ENCODE measurements around the gene COL4A2.

DNA sequence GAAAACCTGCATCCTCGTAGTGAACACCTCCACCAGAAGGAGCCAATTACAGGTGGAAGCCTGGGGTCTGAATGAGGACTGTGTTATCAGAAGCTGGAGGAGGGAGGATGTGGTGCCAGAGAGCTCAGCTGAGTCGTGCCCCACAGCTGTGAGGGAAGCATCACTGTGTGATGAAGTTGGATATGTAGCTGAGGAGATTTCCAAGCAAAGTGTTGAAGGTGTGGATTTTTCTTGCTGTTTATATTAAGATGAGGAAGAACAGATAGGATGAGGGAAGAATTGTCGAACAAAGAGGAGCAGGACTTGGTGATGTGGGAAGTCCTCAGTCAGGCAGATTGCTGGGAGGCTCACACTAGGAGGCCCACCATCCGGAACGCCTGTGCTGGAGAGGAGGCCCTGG is 250.0 kb downstream of the COL4A2 start:
- TF ChIP-seq, protein P1, sequence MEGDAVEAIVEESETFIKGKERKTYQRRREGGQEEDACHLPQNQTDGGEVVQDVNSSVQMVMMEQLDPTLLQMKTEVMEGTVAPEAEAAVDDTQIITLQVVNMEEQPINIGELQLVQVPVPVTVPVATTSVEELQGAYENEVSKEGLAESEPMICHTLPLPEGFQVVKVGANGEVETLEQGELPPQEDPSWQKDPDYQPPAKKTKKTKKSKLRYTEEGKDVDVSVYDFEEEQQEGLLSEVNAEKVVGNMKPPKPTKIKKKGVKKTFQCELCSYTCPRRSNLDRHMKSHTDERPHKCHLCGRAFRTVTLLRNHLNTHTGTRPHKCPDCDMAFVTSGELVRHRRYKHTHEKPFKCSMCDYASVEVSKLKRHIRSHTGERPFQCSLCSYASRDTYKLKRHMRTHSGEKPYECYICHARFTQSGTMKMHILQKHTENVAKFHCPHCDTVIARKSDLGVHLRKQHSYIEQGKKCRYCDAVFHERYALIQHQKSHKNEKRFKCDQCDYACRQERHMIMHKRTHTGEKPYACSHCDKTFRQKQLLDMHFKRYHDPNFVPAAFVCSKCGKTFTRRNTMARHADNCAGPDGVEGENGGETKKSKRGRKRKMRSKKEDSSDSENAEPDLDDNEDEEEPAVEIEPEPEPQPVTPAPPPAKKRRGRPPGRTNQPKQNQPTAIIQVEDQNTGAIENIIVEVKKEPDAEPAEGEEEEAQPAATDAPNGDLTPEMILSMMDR (IDR thresholded peaks at IDR 0.05), result no peak
- TF ChIP-seq POLR2A (IDR thresholded peaks at IDR 0.05), result no peak
